ENCODE measurements around the gene NKAPL. TPM values are rescaled to one million over a fixed set of nuclear protein-coding genes. Genes with fewer than 3 reads are reported as not detected.

The NKAPL gene
- total RNA-seq, 4 donors from 2014 or later, result 1.5 to 4.5 (median 1.9) TPM

DNA sequence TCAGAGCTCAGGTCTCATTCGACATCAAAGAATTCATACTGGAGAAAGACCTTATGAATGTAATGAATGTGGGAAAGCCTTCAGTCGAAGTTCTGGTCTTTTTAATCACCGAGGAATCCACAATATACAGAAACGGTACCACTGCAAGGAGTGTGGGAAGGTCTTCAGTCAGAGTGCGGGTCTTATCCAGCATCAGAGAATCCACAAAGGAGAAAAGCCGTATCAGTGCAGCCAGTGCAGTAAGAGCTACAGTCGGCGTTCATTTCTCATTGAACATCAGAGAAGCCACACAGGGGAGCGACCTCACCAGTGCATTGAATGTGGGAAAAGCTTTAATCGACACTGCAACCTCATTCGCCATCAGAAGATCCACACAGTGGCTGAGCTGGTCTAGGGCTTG is 26.3 kb upstream of the NKAPL start:
- TF ChIP-seq, protein P1, sequence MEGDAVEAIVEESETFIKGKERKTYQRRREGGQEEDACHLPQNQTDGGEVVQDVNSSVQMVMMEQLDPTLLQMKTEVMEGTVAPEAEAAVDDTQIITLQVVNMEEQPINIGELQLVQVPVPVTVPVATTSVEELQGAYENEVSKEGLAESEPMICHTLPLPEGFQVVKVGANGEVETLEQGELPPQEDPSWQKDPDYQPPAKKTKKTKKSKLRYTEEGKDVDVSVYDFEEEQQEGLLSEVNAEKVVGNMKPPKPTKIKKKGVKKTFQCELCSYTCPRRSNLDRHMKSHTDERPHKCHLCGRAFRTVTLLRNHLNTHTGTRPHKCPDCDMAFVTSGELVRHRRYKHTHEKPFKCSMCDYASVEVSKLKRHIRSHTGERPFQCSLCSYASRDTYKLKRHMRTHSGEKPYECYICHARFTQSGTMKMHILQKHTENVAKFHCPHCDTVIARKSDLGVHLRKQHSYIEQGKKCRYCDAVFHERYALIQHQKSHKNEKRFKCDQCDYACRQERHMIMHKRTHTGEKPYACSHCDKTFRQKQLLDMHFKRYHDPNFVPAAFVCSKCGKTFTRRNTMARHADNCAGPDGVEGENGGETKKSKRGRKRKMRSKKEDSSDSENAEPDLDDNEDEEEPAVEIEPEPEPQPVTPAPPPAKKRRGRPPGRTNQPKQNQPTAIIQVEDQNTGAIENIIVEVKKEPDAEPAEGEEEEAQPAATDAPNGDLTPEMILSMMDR (IDR thresholded peaks at IDR 0.05; ENCODE audit: low read depth), result no peak

DNA sequence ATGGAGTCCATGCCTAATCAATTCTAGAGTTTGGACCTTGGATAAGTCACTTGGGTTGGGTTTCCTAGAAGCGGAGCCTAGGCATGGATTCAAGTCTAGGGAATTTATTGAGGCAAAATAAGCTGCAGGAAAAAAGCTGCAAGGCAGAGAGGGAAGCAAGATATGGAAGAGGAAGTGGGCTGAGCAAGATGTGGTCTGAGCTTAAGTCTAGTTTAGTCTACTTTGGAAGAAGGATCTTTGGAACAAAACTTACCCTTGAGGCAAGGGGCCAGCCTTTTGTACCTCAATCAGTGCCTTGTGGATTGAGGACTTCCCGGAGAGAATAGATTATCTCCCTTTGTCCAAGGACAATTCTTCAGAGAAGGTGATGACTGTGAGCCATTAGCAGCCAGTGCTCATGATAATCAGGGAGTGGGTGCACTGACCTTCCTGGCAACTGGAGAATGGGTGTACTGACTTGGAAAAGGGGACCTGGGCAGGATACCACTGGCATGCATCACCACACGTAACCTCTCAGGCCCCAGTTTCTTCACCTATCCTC is 23.1 kb upstream of the NKAPL start:
- TF ChIP-seq, protein P1 (IDR thresholded peaks at IDR 0.05; ENCODE audit: low read depth), result no peak

DNA sequence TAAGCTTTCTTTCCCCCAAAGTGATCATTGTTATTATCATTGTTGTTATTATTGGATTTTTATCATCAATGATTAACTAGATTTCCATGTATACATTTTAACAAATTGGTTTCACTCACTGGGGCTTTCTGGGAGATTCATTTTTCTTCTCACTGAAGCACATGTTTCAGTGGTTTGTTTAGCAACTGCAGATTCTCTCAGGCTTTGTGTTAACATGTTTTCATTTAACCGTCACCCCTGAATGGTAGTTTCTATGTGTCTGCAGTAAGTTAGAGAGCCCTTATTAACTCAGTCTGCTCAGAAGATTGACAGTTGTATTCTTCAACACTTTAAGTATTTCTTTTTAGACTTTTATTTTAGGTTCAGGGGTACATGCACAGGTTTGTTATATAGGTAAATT is 19.5 kb upstream of the NKAPL start:
- TF ChIP-seq, protein P1 (IDR thresholded peaks at IDR 0.05; ENCODE audit: low read depth), result no peak

DNA sequence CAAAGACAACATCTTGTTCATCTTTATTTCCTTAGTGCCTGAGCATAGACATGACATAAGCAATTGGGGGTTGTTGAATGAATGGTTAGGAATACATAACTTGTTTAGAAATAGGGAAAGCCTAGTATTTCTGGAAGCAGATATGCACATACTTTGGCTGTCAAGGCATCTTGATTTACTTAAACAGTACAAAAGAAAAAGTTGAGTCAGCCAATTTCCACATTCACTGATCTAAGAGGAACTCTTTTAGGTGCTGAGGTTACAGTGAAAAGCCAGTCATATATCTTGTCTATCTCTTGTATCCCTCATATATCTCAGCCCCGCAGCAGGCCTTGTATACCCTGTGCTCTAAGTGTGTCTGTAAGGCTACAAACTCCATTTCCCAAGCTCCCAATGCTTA is 18.6 kb upstream of the NKAPL start:
- TF ChIP-seq, protein P1 (IDR thresholded peaks at IDR 0.05; ENCODE audit: low read depth), result no peak

DNA sequence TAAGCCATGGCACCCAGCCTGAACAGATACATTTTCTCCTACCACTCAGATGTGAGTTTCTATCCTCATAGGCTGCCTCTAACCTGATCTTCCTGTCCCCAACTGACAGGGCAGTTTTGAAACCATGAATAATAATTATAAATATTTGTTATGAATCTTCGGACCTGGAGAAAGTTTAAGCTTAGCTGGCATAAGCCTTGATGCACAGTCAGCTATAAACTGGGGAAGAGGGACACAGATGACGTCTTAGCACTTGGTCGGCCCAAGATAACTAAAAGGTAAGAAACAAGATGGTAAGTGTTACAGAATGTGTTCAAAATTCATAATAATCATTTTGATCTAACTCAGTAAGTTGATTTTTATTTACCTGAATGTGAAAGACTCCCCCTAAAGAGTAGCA is 15.2 kb upstream of the NKAPL start:
- TF ChIP-seq, protein P1 (IDR thresholded peaks at IDR 0.05; ENCODE audit: low read depth), result no peak

DNA sequence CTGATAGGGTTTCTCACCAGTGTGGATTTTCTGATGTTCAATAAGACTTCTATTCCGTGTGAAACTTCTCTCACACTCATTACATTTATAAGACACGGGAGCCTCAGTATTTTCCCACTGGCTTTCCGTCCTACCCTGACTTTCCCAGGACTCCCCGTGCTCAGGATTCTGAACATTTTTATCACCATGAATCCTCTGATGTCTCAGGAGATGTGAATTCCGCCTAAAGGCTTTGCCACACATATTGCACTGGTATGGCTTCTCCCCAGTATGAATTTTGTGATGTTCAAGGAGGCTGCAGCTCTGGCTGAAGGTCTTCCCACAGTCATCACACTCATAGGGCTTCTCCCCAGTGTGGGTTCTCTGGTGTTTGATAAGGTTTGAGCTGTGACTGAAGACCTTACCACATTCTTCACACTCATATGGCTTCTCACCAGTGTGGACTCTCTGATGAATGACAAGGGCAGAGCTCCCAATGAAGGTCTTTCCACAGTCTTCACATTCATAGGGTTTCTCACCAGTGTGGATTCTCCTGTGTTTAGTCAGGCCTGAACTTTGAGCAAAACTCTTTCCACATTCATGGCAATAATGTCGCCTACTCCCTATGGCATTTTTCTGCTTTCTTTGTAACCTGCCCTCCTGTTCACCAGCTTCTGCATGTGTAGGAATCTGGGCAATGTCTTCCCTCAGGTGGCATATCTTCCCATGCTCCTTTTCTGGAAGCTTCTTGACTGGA is 13.7 kb upstream of the NKAPL start:
- TF ChIP-seq, protein P1 (IDR thresholded peaks at IDR 0.05; ENCODE audit: low read depth), result no peak

DNA sequence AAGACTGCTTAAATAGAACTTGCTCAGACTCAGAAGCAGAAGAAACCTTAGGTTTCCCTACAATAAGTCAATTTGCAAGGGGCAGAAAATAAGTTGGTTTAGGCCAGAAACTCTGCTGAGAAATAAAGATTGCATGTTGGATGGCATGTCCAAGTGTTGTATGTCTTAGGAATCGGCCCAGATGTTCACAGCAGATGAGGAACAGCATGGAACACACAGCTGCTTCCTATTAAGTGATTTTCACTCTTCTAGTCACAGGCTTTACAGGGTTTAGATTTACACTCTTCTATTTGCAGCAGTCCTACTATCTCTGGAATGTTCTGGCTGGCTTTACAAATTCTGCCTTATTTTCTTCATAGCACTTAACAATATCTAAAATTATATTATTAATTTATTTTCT is 10.2 kb upstream of the NKAPL start:
- TF ChIP-seq, protein P1 (IDR thresholded peaks at IDR 0.05; ENCODE audit: low read depth), result no peak

All from subcutaneous adipose tissue (tissue), 4 donors.